ENCODE results near the gene NPAT.

The NPAT gene

DNA sequence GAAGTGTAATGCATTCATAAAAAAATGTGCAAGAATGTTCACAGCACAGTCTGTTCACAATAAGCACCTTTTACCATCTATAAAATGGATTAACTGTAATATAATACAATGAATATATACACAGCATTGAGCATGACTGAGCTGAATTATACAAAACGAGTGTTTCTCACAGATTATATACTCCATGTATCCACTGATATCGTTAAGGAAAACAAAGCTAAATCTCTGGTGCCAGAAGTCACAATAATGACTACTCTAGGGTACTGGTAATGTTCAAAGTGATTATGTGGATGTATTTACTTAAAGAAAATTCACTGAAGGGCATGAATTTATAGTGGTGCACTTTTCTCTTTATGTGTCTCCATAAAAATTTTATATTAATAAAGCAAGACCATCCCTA is 67.8 kb downstream of the NPAT start:
- no peak overlapping the region for H2AFZ ChIP-seq
- H3K9ac ChIP-seq: no peak overlapping the region
- H3K9me3 ChIP-seq (ENCODE audit: control insufficient read depth, low read length): no peaks in the 10 kb centered on the region
- H3K27me3 ChIP-seq (ENCODE audit: control insufficient read depth, insufficient read depth, low read length): no peaks in the 10 kb centered on the region
- H3K4me3 ChIP-seq (ENCODE audit: low read depth, low read length): no peak overlapping the region
- no peak overlapping the region for H3K4me2 ChIP-seq (ENCODE audit: low read length)
- no peak overlapping the region for H3K27ac ChIP-seq
- H3K4me1 ChIP-seq: no peaks in the 10 kb centered on the region
- TF ChIP-seq, protein P1, sequence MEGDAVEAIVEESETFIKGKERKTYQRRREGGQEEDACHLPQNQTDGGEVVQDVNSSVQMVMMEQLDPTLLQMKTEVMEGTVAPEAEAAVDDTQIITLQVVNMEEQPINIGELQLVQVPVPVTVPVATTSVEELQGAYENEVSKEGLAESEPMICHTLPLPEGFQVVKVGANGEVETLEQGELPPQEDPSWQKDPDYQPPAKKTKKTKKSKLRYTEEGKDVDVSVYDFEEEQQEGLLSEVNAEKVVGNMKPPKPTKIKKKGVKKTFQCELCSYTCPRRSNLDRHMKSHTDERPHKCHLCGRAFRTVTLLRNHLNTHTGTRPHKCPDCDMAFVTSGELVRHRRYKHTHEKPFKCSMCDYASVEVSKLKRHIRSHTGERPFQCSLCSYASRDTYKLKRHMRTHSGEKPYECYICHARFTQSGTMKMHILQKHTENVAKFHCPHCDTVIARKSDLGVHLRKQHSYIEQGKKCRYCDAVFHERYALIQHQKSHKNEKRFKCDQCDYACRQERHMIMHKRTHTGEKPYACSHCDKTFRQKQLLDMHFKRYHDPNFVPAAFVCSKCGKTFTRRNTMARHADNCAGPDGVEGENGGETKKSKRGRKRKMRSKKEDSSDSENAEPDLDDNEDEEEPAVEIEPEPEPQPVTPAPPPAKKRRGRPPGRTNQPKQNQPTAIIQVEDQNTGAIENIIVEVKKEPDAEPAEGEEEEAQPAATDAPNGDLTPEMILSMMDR (IDR thresholded peaks at IDR 0.05): no peak
- H3K36me3 ChIP-seq (ENCODE audit: control insufficient read depth, insufficient read depth, low read length): no peaks in the 10 kb centered on the region
- H3K79me2 ChIP-seq: no peaks in the 10 kb centered on the region

GRCh38 chr11:108148556-108148955 is 73.9 kb downstream of the NPAT start:
- Histone ChIP-seq H3K4me1 (no peaks in the 10 kb centered on the region), H2AFZ (no peak overlapping the region), H3K27me3 (ENCODE audit: control insufficient read depth, insufficient read depth, low read length) (no peaks in the 10 kb centered on the region), H3K4me3 (ENCODE audit: low read depth, low read length) (no peak overlapping the region), H3K9ac (no peak overlapping the region), H3K4me2 (ENCODE audit: low read length) (no peak overlapping the region), H3K36me3 (ENCODE audit: control insufficient read depth, insufficient read depth, low read length) (no peaks in the 10 kb centered on the region), H3K9me3 (ENCODE audit: control insufficient read depth, low read length) (no peaks in the 10 kb centered on the region), H3K79me2 (no peaks in the 10 kb centered on the region), H3K27ac (no peak overlapping the region)
- TF ChIP-seq, protein P1 (IDR thresholded peaks at IDR 0.05): no peak

GRCh38 chr11:108147150-108147549 is 75.3 kb downstream of the NPAT start:
- TF ChIP-seq, protein P1 (IDR thresholded peaks at IDR 0.05): no peak
- H2AFZ ChIP-seq: no peak overlapping the region
- H3K27me3 ChIP-seq (ENCODE audit: control insufficient read depth, insufficient read depth, low read length): no peaks in the 10 kb centered on the region
- H3K9ac ChIP-seq: no peak overlapping the region
- no peaks in the 10 kb centered on the region for H3K4me1 ChIP-seq
- H3K4me3 ChIP-seq (ENCODE audit: low read depth, low read length): no peak overlapping the region
- H3K9me3 ChIP-seq (ENCODE audit: control insufficient read depth, low read length): no peaks in the 10 kb centered on the region
- H3K4me2 ChIP-seq (ENCODE audit: low read length): no peak overlapping the region
- H3K36me3 ChIP-seq (ENCODE audit: control insufficient read depth, insufficient read depth, low read length): no peaks in the 10 kb centered on the region
- H3K79me2 ChIP-seq: no peaks in the 10 kb centered on the region
- no peak overlapping the region for H3K27ac ChIP-seq

GRCh38 chr11:108144615-108145014 is 77.8 kb downstream of the NPAT start:
- TF ChIP-seq, protein P1 (IDR thresholded peaks at IDR 0.05): no peak
- H3K27ac ChIP-seq: no peak overlapping the region
- no peaks in the 10 kb centered on the region for H3K36me3 ChIP-seq (ENCODE audit: control insufficient read depth, insufficient read depth, low read length)

GRCh38 chr11:108142304-108142703 is 80.1 kb downstream of the NPAT start:
- TF ChIP-seq, protein P1 (IDR thresholded peaks at IDR 0.05): no peak
- H3K36me3 ChIP-seq (ENCODE audit: control insufficient read depth, insufficient read depth, low read length): no peaks in the 10 kb centered on the region
- no peak overlapping the region for H3K9ac ChIP-seq
- H3K27ac ChIP-seq: no peak overlapping the region
- H3K27me3 ChIP-seq (ENCODE audit: control insufficient read depth, insufficient read depth, low read length): no peaks in the 10 kb centered on the region
- H3K79me2 ChIP-seq: no peaks in the 10 kb centered on the region
- no peak overlapping the region for H3K4me3 ChIP-seq (ENCODE audit: low read depth, low read length)
- no peak overlapping the region for H2AFZ ChIP-seq
- no peaks in the 10 kb centered on the region for H3K9me3 ChIP-seq (ENCODE audit: control insufficient read depth, low read length)
- no peak overlapping the region for H3K4me2 ChIP-seq (ENCODE audit: low read length)
- no peaks in the 10 kb centered on the region for H3K4me1 ChIP-seq

More at GRCh38 chr11:108144615-108145014, 77.8 kb downstream of the NPAT start:
- Histone ChIP-seq H3K9ac (no peak overlapping the region), H3K9me3 (ENCODE audit: control insufficient read depth, low read length) (no peaks in the 10 kb centered on the region), H2AFZ (no peak overlapping the region), H3K27me3 (ENCODE audit: control insufficient read depth, insufficient read depth, low read length) (no peaks in the 10 kb centered on the region), H3K79me2 (no peaks in the 10 kb centered on the region), H3K4me2 (ENCODE audit: low read length) (no peak overlapping the region), H3K4me3 (ENCODE audit: low read depth, low read length) (no peak overlapping the region), H3K4me1 (no peaks in the 10 kb centered on the region)
